HAP-1 (cell line): ENCODE data around the gene FTO.

Experiments
- DNase-seq, 2 experiments: peaks; one replicate each; pipeline ENCODE4 v3.0.0-alpha.2; 2016 to 2020; ENCODE audit warnings: low spot score in 2 of 2
- H3K27me3 ChIP-seq: fragments of 250-450 bp; sonication (Bioruptor Pico); 2 replicates; pipeline ENCODE4 v1.5.1; 2020; ENCODE audit warnings: low read depth, mild to moderate bottlenecking, moderate library complexity
- H3K36me3 ChIP-seq: fragments of 250-450 bp; sonication (Bioruptor Pico); replicated peaks from 2 replicates; pipeline ENCODE4 v1.5.1; 2020; ENCODE audit warnings: mild to moderate bottlenecking
- H3K4me1 ChIP-seq: fragments of 250-450 bp; sonication (Bioruptor Pico); 2 replicates; pipeline ENCODE4 v1.5.1; 2020; ENCODE audit warnings: mild to moderate bottlenecking
- H3K4me3 ChIP-seq: fragments of 250-450 bp; sonication (Bioruptor Pico); 2 replicates; pipeline ENCODE4 v1.5.1; 2020; ENCODE audit warnings: mild to moderate bottlenecking, moderate library complexity
- H3K9me3 ChIP-seq: fragments of 250-450 bp; sonication (Bioruptor Pico); 2 replicates; pipeline ENCODE4 v1.5.1; 2020; ENCODE audit warnings: mild to moderate bottlenecking, moderate library complexity
- in situ Hi-C: fragments of 300-500 bp; cut with MboI; formaldehyde crosslinking; loops from 3 replicates; pipeline ENCODE4 v1.14.3; 2020; ENCODE audit warnings: low sequenced_read_pairs, inconsistent platforms, mixed read lengths

Gene FTO

DNA sequence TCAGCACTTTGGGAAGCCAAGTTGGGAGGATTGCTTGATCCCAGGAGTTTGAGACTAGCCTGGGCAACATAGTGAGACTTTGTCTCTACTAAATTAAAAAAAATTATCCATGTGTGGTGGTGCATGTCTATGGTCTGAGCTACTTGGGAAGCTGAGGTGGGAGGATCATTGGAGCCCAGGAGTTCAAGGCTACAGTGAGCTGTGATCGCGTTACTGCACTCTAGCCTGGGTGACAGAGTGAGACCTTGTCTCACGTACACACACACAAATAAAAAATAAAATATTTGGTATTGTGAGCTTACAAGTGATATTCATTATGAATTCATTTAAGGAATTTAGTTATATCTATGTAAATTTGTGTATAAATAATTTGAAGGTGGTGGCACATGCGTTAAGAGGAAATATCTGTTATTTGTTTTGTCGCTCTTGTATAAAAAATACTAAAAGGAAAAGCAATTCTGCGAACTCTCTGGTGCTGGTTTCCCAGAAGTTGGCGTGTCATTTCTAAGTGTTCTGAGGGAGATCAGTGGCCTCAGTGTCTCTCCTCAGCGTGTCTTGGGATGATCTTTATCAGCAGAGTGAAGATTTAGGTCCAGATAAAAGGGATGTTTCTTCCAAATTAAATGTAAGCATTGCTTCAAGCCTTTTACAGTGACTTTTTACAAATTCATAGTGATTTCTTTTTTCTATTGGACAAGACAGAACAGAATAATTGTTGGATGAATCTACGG is 187.6 kb downstream of the FTO start:
- no peaks in the 10 kb centered on the region for H3K9me3 ChIP-seq
- peaks cover 12% of the 10 kb centered on the region for H3K4me1 ChIP-seq
- no peaks in the 10 kb centered on the region for H3K36me3 ChIP-seq
- no peak for DNase-seq
- no peaks in the 10 kb centered on the region for H3K27me3 ChIP-seq
- H3K4me3 ChIP-seq = no peak overlapping the region
- in situ Hi-C loops = loop anchor here (10.0 kb wide), 1 partner anchor 337 kb away; no protein-coding TSS in a partner anchor

DNA sequence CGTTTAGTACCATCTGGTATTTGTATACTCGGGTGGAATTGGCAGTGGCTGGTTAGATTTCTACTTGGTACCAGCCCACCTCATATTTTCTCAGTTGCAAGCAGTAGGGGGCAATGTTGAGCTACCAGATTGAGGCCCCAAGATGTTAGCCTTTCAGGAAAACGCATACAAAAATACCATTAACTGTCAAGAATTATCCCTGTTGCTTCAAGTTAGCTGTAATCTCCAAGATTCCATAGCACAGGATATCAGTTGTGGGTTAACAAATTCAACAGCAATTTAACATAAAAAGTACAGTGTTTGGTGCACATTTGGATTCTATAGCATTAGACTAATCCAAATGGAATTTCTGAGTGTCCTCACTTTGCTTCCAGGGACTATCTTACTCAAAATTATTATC is 188.2 kb downstream of the FTO start:
- peak; percentile 50 to 75 for DNase-seq
- Histone ChIP-seq H3K9me3 (no peaks in the 10 kb centered on the region), H3K4me3 (no peak overlapping the region), H3K4me1 (peaks cover 12% of the 10 kb centered on the region), H3K36me3 (no peaks in the 10 kb centered on the region), H3K27me3 (no peaks in the 10 kb centered on the region)
- in situ Hi-C loops = loop anchor here (10.0 kb wide), 1 partner anchor 337 kb away; no protein-coding TSS in a partner anchor

DNA sequence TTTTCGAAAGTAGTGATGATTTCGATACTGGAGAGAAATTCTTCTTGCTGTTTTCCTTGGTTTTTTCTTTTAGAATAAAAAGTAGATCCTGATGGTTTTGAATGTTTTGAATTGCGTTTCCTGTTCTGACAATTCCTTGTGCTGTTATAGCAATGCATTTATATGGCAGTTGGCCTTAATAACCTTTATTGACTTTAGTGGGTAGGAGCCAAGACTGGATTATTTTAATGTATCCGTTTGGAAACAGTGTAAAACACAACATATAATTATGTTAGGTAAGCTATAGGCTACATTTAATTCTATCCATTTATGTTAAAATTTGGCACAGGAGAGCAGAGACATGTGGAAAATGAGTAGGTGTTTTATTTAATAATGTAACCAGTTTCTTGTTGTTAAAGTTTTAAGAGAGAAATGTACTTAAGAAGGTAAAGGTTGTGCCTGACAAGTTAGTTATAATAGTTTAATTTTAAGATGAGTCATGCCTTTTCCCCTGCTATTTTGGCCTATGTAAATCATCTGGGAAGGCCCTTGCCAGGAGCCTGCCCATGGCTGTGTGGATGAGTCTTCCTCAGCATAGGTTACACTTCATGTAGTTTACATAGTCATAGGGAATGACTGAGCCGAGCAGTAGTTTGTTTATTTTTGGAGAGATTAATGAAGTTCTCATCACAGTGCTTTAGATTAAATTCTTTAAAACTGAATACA is 189.9 kb downstream of the FTO start:
- no peak overlapping the region for H3K4me3 ChIP-seq
- peaks cover 12% of the 10 kb centered on the region for H3K4me1 ChIP-seq
- H3K27me3 ChIP-seq = no peaks in the 10 kb centered on the region
- H3K9me3 ChIP-seq = no peaks in the 10 kb centered on the region
- no peak for DNase-seq
- H3K36me3 ChIP-seq = no peaks in the 10 kb centered on the region
- in situ Hi-C loops = loop anchor here (10.0 kb wide), 1 partner anchor 339 kb away; no protein-coding TSS in a partner anchor

DNA sequence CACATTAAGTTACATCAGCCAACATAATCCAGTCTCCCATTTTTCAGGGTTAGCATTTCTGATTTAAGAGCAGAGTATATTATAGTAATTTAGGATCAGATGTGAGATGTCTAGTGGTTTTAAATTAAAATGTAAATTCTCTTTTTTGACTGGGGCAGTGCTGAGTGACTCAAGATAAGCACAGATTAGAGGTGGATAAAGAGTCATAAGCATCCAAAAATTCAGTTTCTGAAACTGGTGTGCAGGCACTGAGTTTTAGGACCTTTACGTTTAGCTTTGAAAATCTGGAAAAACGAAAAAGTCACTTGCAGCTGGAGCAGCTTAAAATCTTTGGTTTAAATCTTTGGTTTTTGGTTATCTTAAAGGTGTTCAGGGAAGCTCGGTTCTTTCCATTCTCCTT is 190.7 kb downstream of the FTO start:
- no peak overlapping the region for H3K4me3 ChIP-seq
- H3K4me1 ChIP-seq = peaks cover 12% of the 10 kb centered on the region
- H3K27me3 ChIP-seq = no peaks in the 10 kb centered on the region
- in situ Hi-C loops = loop anchor here (10.0 kb wide), 1 partner anchor 340 kb away; no protein-coding TSS in a partner anchor
- no peaks in the 10 kb centered on the region for H3K9me3 ChIP-seq
- no peak for DNase-seq
- H3K36me3 ChIP-seq = no peaks in the 10 kb centered on the region

DNA sequence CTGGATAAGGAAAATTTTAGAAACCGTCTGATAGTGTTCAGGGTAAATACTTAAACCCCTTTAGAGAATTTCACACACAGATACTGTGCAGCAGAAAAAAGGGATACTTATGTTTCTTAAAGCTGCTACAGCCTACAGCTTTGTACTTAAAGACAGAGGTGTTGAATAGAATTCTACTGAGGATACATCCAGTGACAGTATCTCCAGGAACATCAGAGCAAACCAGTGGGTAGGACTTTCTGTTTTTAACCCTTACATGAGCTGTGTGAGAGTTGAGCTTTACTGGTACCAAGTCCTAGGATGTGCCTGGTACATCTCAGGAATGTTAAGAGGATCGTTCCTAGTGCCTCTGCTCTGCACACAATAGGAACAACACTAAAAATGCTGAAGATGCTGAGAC is 191.5 kb downstream of the FTO start:
- H3K4me1 ChIP-seq = peaks cover 5% of the 10 kb centered on the region; the same call in 1 of the 2 replicates
- no peak overlapping the region for H3K4me3 ChIP-seq
- no peaks in the 10 kb centered on the region for H3K9me3 ChIP-seq
- in situ Hi-C loops = loop anchor here (10.0 kb wide), 1 partner anchor 341 kb away; no protein-coding TSS in a partner anchor
- no peaks in the 10 kb centered on the region for H3K27me3 ChIP-seq
- H3K36me3 ChIP-seq = no peaks in the 10 kb centered on the region
- DNase-seq = no peak

DNA sequence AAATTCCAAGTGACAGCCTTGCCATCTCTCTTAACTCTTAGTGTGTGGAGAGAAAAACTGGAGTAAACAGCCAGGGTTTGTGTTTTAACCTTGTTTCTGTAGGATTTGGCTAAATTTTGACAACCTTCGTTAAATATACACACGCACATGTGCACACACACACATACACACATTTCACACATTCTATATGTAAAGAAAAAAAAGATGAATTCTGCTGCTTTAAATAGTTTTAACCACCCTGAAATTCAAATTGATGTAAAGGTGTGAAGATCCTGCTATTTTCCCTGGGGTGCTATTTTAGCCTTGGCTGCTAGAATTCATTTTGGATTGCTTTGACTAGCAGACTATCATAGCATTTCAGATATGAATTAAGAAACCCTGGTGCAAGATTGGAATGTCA is 191.9 kb downstream of the FTO start:
- peaks cover 4% of the 10 kb centered on the region; the same call in 1 of the 2 replicates for H3K4me1 ChIP-seq
- no peaks in the 10 kb centered on the region for H3K9me3 ChIP-seq
- no peak for DNase-seq
- H3K36me3 ChIP-seq = no peaks in the 10 kb centered on the region
- no peak overlapping the region for H3K4me3 ChIP-seq
- in situ Hi-C loops = loop anchor here (10.0 kb wide), 1 partner anchor 341 kb away; no protein-coding TSS in a partner anchor
- no peaks in the 10 kb centered on the region for H3K27me3 ChIP-seq

DNA sequence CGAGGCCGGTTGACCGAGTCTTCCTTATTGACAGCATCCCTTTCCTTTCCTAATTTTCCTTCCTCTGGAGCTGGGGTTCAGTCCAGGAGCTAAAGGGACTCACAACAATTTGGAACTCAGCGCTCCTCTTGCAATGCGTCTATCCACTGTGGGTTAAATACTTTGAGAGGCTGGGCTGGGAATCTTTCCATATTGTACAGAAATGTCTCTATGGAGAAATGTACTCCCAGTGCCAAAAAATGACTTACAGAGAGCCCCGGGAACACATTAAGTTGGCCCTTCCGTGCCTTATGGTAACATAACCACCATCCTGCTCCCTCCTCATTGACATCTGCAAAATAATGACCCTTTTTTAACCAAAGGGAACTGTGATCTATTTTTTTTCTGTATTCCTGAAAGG is 192.8 kb downstream of the FTO start:
- no peaks in the 10 kb centered on the region for H3K27me3 ChIP-seq
- peaks cover 4% of the 10 kb centered on the region; the same call in 1 of the 2 replicates for H3K4me1 ChIP-seq
- in situ Hi-C loops = loop anchor here (10.0 kb wide), 1 partner anchor 342 kb away; no protein-coding TSS in a partner anchor
- no peak overlapping the region for H3K4me3 ChIP-seq
- H3K36me3 ChIP-seq = no peaks in the 10 kb centered on the region
- no peaks in the 10 kb centered on the region for H3K9me3 ChIP-seq
- DNase-seq = no peak

DNA sequence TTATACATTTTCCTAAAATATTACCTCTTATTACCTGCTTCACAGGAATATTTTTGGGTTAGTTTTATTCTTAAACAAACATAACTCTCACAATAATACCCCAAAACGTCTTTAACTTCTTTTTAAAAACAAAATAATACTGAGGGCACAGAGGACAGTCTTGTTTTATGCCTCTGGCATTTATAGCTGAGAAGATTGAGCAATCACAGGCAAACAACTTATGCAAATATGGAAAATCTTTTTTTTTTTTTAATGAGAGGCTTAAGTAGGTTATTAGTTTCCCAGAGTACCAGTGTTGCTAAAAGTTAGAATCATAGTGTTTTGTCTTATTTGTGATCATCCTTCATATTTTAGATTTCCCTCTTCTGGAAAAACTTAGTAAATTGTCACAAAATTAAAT is 195.0 kb downstream of the FTO start:
- no peak overlapping the region for H3K4me3 ChIP-seq
- no peaks in the 10 kb centered on the region for H3K27me3 ChIP-seq
- peak in 1 of 2 experiments; percentile 18 for DNase-seq
- in situ Hi-C loops = loop anchor here (10.0 kb wide), 1 partner anchor 344 kb away; no protein-coding TSS in a partner anchor
- no peaks in the 10 kb centered on the region for H3K36me3 ChIP-seq
- H3K9me3 ChIP-seq = no peaks in the 10 kb centered on the region
- H3K4me1 ChIP-seq = no peaks in the 10 kb centered on the region; the same call in 1 of the 2 replicates

DNA sequence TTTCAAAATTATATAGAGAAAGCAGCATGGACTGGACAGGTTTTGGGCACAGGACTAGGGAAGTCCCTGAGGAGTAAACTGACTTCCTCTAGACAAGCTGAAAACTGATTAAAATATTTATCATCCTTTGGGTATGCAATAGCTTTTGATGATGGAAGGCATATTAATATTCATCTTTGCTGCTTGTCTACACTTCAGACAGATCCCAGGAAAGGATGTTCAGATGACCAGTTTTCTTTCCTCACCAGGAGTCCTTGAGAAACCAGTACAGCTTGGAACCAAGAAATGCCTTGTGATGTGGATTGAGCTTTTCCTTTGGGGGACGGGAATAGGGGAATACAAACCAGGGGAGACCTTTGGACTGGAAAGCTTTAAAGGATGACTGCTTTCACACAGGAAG is 195.5 kb downstream of the FTO start:
- Histone ChIP-seq H3K27me3 (no peaks in the 10 kb centered on the region), H3K4me3 (no peak overlapping the region), H3K4me1 (no peaks in the 10 kb centered on the region; the same call in 1 of the 2 replicates), H3K36me3 (no peaks in the 10 kb centered on the region), H3K9me3 (no peaks in the 10 kb centered on the region)
- in situ Hi-C loops = loop anchor here (10.0 kb wide), 1 partner anchor 345 kb away; no protein-coding TSS in a partner anchor
- DNase-seq = no peak

DNA sequence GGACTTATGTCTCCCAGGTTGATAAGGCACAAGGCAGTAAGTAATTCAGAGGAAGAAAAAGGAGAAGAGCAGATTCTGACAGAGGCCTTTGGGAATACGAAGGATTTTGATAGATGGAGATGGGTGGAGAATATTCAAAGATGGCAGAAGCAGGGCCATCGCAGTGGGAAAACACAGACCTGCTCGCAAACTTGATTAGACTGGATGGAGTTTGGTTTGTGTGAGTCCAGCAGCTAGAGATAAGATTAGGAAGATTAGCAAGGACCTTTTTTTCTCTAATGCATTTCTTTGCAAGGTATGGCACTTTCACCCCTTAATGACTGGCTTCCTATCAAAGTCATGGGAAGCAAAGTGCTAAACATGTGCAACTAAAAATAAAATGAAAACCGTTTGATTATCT is 196.7 kb downstream of the FTO start:
- Histone ChIP-seq H3K9me3 (no peaks in the 10 kb centered on the region), H3K4me3 (no peak overlapping the region), H3K27me3 (no peaks in the 10 kb centered on the region), H3K4me1 (no peaks in the 10 kb centered on the region; the same call in 1 of the 2 replicates), H3K36me3 (no peaks in the 10 kb centered on the region)
- DNase-seq = no peak
- in situ Hi-C loops = no loop called here

DNA sequence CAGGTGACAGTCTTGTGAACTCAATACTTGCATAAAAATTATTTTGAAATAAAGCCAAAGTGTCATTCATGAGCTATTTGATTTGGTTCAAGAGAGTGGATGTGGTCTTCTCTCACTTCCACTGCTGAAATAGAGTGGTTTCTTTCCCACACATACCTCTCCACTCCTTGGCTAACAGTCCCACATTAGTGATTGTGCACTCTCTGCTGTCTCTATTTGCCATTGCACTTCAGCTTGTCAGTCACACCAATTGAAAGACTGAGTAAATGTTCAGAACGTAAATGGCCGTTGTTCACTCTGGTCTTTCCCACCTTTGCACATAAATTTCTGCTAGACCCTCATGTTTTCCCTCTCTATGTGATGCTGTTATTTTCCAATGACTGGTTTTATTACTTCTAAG is 197.5 kb downstream of the FTO start:
- Histone ChIP-seq H3K27me3 (no peaks in the 10 kb centered on the region), H3K9me3 (no peaks in the 10 kb centered on the region), H3K4me1 (no peaks in the 10 kb centered on the region; the same call in 1 of the 2 replicates), H3K36me3 (no peaks in the 10 kb centered on the region), H3K4me3 (no peak overlapping the region)
- no peak for DNase-seq
- in situ Hi-C loops = no loop called here

DNA sequence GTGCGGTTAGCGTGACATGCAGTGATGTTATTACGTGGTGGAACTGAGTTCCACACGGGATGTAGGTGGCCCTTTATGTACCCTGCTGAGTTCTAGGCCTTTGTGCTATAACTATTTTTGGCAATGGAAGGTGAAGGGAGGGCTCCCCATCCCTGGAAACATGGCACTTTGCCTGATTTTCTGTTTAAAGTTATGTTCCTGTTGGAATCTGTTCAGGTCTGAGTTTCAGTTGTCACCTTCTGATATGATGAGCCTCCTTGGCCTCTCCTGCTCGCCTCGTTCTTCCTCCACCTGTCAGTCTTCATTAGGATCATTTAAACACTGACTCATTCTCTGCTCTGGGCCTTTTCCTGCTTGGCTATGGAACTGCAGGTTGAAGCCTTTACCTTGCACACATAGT is 200.6 kb downstream of the FTO start:
- Histone ChIP-seq H3K4me1 (no peaks in the 10 kb centered on the region), H3K27me3 (no peaks in the 10 kb centered on the region), H3K36me3 (no peaks in the 10 kb centered on the region), H3K4me3 (no peak overlapping the region), H3K9me3 (no peaks in the 10 kb centered on the region)
- in situ Hi-C loops = no loop called here
- no peak for DNase-seq

DNA sequence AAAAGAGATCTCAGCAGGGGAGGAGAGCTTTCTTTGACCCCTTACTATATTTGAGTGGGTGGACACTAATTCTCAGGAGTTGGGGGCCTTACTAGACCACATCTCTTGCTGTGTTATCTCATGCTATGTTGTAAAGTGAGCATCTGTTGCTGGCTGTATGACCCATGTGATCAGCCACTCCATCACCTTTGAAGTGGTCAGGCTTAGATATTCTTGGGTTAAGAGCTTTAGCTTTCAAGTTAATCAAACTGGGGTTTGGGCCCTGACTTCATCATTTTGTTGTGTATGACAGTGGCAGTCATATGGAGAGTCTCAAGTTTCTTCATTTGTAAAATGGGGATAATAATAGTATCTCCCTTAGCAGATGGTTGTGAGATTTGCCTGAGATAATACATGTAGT is 201.1 kb downstream of the FTO start:
- in situ Hi-C loops = no loop called here
- Histone ChIP-seq H3K27me3 (no peaks in the 10 kb centered on the region), H3K4me3 (no peak overlapping the region), H3K9me3 (no peaks in the 10 kb centered on the region), H3K4me1 (no peaks in the 10 kb centered on the region), H3K36me3 (no peaks in the 10 kb centered on the region)
- no peak for DNase-seq

DNA sequence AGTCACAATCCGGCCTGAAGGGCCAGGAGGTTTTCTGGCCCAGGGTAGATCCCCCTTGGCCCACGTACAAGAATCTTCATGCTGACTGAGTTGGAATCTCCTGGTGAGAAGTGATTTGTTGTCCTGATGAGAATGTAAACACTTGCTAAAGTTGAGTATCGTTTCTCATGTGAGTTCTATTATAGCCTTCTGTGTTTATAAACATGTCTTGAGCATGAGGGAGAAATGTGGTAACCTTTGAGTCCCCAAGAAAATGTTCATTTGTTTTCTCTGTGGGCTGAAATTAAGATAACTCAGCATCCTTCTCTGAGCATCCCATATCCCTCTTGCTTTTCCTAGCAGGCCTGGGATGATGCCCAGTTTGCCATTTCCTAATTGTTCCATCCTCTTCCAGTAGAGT is 204.8 kb downstream of the FTO start:
- H3K4me1 ChIP-seq = peaks cover 23% of the 10 kb centered on the region
- no peaks in the 10 kb centered on the region for H3K27me3 ChIP-seq
- in situ Hi-C loops = no loop called here
- H3K36me3 ChIP-seq = no peaks in the 10 kb centered on the region; the same call in 1 of the 2 replicates
- H3K4me3 ChIP-seq = no peak overlapping the region
- no peak for DNase-seq
- H3K9me3 ChIP-seq = no peaks in the 10 kb centered on the region
